Gastroesophageal sphincter (tissue), 3 donors: ENCODE measurements around the gene CYSTM1.

Source experiments
- EP300 ChIP-seq: sonication (generic); formaldehyde crosslinking; IDR thresholded peaks from one replicate; pipeline ENCODE4 v1.6.1; 2017; ENCODE audit warnings: antibody characterized with exemption, mild to moderate bottlenecking
- TF ChIP-seq, protein P1 (sequence below), 4 experiments: fragments of 200-600 bp in 2 of 4; fragments of 450-650 bp in 2 of 4; sonication (generic) in 1 of 4; IDR thresholded peaks; one replicate each; pipeline ENCODE4 v1.5.1; 2017 to 2019; ENCODE audit warnings: antibody characterized with exemption in 4 of 4, mild to moderate bottlenecking in 2 of 4, moderate library complexity in 2 of 4

DNA sequence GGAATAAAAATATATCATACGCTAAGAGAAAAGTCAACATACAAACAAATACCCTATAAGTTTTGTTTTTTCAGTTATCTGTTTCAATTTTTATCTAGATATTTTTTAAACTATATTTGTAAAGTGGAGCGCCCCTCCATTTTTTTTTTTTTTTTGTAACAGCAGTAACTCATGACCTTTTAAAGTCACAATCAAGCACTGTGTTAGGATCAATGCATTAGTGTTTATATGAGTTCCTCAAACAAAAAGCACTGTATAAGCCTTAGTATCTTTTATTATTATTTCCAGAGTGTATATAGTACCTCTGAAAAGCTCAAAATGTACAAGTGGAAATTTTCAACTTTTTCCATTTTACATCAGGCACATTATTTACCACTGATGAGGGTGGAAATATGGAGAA, 107.3 kb downstream of the CYSTM1 start:
- TF ChIP-seq EP300: no peak
- TF ChIP-seq, protein P1, sequence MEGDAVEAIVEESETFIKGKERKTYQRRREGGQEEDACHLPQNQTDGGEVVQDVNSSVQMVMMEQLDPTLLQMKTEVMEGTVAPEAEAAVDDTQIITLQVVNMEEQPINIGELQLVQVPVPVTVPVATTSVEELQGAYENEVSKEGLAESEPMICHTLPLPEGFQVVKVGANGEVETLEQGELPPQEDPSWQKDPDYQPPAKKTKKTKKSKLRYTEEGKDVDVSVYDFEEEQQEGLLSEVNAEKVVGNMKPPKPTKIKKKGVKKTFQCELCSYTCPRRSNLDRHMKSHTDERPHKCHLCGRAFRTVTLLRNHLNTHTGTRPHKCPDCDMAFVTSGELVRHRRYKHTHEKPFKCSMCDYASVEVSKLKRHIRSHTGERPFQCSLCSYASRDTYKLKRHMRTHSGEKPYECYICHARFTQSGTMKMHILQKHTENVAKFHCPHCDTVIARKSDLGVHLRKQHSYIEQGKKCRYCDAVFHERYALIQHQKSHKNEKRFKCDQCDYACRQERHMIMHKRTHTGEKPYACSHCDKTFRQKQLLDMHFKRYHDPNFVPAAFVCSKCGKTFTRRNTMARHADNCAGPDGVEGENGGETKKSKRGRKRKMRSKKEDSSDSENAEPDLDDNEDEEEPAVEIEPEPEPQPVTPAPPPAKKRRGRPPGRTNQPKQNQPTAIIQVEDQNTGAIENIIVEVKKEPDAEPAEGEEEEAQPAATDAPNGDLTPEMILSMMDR (IDR thresholded peaks at IDR 0.05): no peak
